A549 treated with RU486 at 1 μM for 4 hours (cell line): Measurements from ENCODE around the gene ADCY10. TPM values are rescaled to one million over a fixed set of nuclear protein-coding genes. Genes with fewer than 3 reads are reported as not detected.

Source experiments
- total RNA-seq: library from RNA; stranded (reverse); fragments of 200-300 nt; extraction: Qiagen RNA extraction; gene quantifications from 5 replicates; pipeline ENCODE4 v1.2.3, GENCODE V29; 2022; ENCODE audit warnings: low read depth

Gene ADCY10
- 0.07 to 0.17 TPM (median 0.13 TPM) in 5 replicates for total RNA-seq

DNA sequence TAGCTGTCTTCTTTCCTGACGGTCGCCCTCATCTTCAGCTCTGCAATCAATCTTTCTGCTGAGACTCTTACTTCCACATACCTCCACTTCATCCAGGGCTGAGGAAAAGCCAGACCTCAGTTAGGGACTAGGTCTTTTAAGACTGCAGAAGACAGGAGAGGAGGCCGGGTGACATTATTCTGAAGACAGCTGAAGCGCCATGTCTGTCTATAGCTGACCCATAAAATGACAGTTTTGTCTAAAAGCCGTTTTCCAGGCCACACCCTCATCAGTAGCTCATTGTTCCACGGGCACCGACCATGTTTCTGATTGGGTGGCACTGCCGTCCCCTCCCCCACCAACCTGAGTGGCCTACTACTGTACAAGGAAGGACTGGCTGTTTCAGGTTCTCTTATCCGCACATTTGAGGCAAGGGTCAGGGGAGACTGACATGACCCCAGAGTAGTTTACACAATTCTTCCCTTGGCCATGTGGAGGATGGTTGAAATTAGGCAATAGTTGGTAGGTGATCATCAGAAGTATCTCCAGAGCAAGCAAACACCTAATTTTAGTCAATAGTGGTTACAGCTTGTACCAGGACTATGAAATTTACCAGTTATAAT, at the start of gene ADCY10:
TSS of gene ADCY10 (minus strand) at position 240 of the 602 bp plus-strand sequence. CDS start 8,994 bp downstream, outside the sequence.

GRCh38 chr1:167936930-167937708, 23.2 kb upstream of the ADCY10 start, which contains the start of gene MPC2:
MPC2 (minus strand) TSS chr1:167937072; CDS start chr1:167935841, 1,231 bp downstream.

DNA sequence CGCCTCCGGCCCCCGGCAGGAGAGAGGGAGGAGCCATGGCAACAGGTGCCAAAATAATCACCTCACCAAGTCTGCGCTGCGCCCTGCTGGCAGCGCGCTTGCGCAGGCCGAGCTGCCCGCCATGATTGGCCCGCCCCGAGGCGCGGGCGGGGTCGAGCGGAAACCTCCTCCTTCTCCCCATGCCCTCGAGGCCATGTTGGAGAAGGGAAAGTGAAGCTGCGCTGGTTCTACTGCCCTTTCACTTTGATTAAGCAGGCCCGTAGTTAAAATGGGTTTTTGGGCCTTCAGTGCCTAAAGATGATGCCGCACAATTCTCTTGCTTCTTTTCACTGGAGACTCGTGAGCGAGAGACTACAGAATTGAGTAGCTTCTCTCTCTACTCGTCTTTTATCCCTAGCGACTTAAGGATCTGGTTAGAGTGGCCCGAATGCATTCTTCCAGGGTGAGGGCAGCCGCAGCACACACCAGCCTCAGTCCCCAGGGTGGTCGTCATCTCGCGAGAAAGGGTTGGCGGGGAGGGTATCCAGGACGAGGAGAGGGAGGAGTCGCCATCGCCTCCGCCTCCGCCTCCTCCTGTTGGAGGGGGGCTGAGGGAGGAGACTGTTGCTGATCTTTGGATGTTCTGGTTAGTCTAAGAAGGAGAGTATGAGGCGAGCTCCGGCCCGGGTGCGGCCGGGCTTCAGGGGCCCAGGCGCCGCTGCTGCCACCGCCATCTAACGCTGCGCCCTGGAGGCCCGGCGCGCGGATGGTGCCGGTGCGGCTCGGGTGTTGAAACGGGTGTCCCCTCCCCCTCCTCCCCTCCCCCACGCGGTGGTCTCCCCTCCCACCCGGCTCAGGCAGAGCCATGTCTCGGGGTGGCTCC, 22.4 kb upstream of the ADCY10 start, which contains the start of gene DCAF6:
TSS of gene DCAF6 (plus strand) at position 616 of the 862 bp plus-strand sequence. CDS start at position 845, 229 bp downstream.

Other genes starting within 250 kb of the ADCY10 start
- gene MPZL1, start 192.2 kb downstream of the ADCY10 start, total RNA-seq: 98.5 to 123 TPM (median 109 TPM) in 5 replicates
- gene DCAF6, start 22.5 kb upstream of the ADCY10 start, total RNA-seq: 21.5 to 31.2 TPM (median 26.0 TPM) in 5 replicates
- gene MPC2, start 22.9 kb upstream of the ADCY10 start, total RNA-seq: 46.2 to 79.8 TPM (median 76.4 TPM) in 5 replicates
- 8.8 to 16.6 TPM (median 12.8 TPM) in 5 replicates for gene GPR161, start 222.8 kb upstream of the ADCY10 start, total RNA-seq